Fibroblast of pulmonary artery (primary cell): Measurements from ENCODE around the gene NCL.
"Not testable (repeated sequence)": the region's sequence is repeated elsewhere in the genome, so short reads cannot be mapped to it uniquely, and the experiment has no call there.

Experiments used
- DNase-seq: peaks from one replicate; pipeline ENCODE4 v3.0.0-alpha.2; 2010; ENCODE audit warnings: low read depth
- H3K4me3 ChIP-seq: replicated peaks from 2 replicates; pipeline ENCODE4 v1.5.1; 2011; ENCODE audit warnings: low read depth, mild to moderate bottlenecking, control low read depth, low read length, moderate library complexity
- TF ChIP-seq, protein P1 (sequence below): IDR thresholded peaks from 2 replicates; pipeline ENCODE4 v1.5.1; 2011; ENCODE audit warnings: mild to moderate bottlenecking, control low read depth, low read length, inconsistent platforms; ENCODE audit errors: missing control alignments

Gene NCL

DNA sequence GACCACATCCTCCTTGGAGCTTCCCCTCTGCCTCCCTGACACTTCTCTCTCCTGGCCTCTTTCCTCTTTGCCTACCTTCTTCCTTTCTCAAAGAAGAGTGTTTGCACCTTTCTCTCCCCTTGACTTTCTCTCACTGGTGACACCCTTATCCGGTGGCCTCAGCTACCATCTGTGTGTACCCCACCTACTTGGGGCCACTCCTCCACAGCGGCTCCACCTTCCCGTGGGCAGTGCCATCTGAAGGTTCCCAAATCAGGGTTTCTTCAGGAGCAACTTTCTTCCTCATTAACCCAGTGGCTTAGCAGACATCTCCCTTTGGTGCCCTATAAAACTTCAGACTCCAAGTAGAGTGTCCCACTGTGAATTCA lies 5.3 kb upstream of the NCL start:
- no peak for DNase-seq
- TF ChIP-seq, protein P1, sequence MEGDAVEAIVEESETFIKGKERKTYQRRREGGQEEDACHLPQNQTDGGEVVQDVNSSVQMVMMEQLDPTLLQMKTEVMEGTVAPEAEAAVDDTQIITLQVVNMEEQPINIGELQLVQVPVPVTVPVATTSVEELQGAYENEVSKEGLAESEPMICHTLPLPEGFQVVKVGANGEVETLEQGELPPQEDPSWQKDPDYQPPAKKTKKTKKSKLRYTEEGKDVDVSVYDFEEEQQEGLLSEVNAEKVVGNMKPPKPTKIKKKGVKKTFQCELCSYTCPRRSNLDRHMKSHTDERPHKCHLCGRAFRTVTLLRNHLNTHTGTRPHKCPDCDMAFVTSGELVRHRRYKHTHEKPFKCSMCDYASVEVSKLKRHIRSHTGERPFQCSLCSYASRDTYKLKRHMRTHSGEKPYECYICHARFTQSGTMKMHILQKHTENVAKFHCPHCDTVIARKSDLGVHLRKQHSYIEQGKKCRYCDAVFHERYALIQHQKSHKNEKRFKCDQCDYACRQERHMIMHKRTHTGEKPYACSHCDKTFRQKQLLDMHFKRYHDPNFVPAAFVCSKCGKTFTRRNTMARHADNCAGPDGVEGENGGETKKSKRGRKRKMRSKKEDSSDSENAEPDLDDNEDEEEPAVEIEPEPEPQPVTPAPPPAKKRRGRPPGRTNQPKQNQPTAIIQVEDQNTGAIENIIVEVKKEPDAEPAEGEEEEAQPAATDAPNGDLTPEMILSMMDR: no peak
- H3K4me3 ChIP-seq: no peak overlapping the region

DNA sequence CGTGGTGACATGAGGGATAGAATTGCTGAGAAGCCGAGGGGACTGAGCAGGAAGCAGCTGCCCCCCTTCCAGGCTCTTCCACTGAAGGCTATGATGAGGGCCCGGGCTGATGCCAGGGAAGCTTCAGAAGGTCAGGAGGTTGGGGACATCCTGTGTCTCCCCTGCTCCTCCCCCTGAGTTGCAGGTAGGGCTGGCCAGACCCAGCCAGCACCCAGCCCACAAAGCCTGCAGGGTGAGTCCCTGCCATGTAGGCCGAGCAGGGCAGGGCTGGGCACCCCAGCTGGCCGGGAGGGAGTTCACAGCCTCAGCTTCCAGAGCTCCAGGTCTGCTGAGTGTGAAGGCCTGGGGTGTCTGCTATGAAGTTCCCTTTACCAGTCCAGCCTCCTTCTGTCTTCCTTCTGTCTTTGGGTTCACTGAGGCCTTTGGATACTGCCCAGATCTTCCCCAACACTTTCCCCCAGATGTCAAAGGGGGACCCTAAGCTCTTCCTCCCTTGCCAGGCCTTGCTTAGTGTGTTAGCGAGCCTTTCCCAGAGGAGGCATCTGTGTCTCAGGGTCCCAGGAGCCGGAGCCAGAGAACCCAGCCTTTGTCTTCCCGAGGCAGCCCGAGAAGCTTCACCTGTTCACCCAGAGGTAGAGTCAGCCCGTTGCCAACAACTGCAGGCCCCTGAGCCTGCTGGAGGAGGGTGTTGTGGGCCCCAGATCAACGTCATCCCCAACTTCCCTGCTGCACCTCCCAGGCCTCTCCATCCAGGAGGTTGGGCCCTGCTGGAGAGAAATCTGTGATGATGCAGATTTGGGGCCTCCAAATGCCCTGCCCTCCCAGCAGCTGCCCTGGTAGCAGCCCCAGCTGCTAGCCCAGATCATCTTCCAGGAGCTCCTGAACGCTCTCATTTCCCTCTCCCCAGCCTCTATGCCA lies 3.6 kb upstream of the NCL start:
- TF ChIP-seq, protein P1: no peak
- no peak for DNase-seq
- H3K4me3 ChIP-seq: no peak overlapping the region

DNA sequence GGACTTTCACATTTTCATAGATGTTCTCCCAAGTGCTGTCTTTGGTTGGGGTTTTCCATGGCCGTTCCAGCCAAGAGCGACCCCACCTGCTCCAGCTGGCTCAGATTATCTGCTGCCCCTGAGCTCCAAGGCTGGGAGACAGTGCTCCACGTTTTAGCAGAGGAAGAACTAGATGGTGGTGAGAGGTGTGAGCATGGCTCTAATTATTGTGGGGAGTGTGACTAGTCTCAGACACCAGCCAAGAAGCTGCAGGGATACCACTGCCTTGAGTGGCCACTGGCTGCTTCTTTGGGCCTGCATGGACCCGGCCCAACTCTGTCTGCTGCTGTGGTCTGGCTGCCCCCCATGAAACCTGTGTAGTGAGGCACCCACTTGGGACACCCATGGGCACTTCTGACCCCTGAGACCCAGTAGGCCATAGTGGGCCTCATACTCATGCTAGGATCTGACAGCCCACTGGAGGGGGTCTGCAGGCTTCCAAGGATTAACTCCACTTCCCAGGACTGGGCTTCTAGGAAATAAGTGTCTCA lies 2.8 kb upstream of the NCL start:
- no peak overlapping the region for H3K4me3 ChIP-seq
- DNase-seq: no peak
- TF ChIP-seq, protein P1: no peak

DNA sequence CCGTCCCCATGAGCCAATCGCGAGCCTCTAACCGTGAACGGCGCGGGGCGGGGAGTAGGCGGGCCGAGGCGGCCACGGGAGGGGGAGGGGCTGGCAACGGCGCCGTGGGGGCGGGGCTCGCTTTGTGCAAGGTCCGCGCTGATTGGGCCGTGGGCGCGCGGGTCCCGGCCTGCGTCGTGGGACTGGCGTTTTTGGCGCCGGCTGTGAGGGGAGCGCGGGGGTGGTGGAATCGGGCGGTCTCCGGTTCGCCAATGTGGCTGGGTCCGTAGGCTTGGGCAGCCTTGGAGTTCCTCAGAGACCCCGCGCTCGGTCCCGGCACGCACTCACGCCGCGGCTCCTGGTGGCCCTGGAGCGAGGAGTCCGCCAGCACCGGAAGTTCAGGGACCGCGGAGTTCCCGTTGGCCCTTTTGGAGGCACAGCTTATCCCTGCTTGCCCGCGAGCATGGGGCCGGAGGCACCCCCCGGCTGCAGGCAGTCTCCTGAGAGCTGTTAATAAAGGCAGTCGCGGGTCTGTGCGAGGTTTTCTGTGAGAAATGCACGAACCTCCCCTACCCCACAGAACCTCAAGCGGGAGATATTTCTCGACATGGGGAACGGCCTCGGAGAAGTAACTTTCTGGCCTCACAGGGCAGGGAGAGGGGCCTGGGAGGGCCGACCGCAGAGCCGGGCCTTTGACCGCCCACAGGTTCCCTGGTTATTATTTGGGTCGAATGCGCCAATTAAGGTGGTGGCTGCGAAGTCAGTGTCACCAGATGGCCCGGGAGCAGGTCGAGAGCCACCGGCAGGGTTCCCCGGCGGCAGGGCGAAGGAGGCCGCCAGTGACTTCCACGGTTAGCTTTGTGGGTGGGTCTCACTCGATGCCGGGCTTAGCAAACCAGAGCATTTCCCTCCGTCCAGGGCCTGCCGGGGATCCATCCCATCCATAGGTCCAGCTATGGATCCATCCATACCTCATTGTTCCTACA lies 574 bp upstream of the NCL start:
- TF ChIP-seq, protein P1: no peak
- no peak for DNase-seq
- peak overlapping the region; percentile 77 for H3K4me3 ChIP-seq

DNA sequence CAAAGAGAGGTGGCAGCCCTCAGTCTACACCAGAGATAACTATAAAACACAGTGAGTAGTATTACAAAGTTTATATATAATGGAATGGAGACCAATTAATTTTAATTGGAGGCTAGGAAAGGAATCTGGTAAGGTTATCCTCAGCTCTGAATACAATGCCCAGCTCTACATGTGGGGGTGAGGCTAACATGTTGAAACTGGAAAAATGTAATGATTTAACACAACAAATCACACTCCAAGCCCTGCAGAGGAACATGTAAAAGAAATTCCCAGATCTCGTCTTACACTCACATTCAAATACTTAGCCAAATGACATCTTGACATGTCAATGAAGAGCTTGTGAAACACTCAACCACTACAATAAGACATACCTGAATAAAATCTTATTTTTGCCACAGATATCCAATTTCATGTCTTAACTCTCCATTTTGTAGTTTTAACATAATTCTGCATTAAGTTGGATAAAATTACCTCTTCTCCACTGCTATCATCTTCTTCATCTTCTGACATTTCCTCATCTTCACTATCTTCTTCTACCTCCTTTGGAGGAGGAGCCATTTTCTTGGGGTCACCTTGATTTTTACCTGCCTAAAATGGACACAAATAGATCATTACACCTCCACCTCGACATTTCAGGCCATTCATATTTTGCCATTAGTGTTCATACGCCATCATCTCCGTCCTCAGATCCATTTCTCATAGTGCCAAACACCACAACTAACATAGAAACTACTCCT lies 1.4 kb downstream of the NCL start:
- peak overlapping the region; percentile 65 for H3K4me3 ChIP-seq
- no peak for DNase-seq
- TF ChIP-seq, protein P1: no peak

DNA sequence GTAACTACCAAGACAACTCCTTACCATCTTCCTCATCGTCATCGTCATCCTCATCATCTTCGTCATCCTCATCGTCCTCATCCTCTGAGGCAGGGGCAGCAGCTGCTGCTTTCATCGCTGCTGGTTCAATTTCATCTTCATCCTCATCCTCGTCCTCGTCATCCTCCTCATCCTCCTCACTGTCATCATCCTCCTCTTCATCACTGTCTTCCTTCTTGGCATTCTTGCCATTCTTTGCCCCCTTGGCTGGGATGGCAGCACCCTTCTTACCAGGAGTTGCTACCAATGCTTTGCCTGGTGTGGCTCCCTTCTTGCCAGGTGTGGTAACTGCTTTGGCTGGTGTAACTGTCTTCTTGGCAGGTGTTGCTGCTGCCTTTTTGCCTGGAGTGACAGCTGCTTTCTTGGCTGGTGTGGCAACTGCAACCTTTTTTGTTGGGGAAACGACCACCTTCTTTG lies 2.7 kb downstream of the NCL start:
- no peak overlapping the region for H3K4me3 ChIP-seq
- TF ChIP-seq, protein P1: no peak
- no peak for DNase-seq

DNA sequence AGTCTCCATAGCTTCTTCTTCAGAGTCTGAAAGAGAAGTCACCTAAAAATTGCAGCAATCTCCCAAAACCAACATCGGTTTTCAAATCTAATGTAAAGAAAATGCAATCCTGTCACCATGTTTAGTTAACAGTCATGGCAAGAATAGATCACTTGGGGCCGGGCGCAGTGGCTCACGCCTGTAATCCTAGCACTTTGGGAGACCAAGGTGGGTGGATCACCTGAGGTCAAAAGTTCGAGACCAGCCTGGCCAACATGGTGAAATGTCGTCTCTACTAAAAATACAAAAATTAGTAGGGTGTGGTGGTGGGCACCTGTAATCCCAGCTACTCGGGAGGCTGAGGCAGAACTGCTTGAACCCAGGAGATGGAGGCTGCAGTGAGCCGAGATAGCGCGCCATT lies 3.4 kb downstream of the NCL start:
- DNase-seq, H3K4me3 ChIP-seq: not testable (repeated sequence)
